GM19463 (cell line): ENCODE measurements around the gene CCDC88C.
A peak's percentile ranks its signal among the peaks of the same experiment; 100 is the strongest.

Experiments used
- ATAC-seq: cut with Tn5 transposase; IDR thresholded peaks from one replicate; pipeline ENCODE4 v1.9.1; 2021; ENCODE audit warnings: mild to moderate bottlenecking, moderate library complexity; ENCODE audit not compliant: unreplicated experiment

The CCDC88C gene

DNA sequence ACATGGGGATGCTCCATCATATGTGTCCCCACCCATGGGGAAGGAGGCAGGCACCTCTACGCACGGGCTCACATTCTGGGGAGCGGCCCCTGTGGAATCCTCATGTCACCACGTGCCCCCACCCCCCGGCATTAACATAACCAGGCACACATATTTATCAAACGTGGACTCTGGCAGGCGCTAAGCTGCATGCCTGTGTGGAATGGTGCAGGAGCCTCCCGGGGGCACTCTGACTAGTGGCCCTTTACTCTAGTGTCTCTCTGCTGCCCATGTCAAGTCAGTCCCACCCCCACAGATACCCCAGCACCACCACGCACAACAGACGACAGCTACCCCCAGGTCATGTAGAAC is 66.1 kb downstream of the CCDC88C start:
- no peak for ATAC-seq

DNA sequence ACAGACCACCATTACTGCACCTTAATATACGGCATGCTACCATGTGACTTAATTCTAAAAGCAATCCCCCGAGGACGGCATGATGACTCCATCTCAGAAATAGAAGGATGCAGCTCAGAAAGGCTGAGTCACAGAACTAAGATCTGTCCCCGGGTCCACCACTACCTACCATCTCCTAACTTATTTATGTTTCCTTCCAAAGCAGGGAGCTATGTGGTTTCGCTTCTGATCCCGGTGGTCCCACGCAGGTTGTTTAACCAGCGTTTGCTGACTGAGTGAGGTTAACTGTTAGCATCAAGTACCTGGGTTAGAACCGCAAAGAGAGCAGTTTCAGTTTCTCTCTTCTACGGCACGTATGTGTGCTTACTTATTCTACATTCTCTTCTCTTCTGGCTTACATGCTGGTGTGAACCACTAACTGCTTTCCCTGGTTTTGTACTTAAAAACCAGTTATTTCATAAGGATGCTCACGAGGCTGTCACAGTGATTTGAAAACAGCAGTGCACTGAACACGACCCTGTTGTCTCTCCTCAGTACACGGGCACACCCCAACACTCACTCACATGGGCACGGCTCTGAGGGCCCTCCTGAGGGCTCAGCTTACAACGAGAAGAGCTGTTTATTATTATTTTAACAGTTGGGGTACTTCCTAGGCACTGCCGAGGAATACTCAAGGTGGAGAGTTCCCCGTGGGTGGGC is 66.7 kb downstream of the CCDC88C start:
- peak; percentile 56 for ATAC-seq

DNA sequence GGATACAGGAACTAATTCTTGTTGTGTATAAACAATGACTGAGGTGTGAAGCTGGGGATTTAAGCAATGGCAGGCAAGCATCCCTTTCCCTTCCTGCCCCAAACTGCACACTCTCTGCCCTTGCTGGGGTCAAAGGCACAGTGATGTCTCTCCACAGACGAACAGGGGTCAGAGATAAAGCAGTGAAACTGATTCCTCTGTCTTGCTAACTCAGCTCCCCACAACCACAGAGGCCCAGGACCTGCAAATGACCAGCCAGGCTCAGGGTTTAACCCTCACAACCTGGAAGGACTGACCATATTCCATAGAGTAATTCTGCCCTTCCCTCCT is 67.2 kb downstream of the CCDC88C start:
- ATAC-seq, result peak; percentile 0

DNA sequence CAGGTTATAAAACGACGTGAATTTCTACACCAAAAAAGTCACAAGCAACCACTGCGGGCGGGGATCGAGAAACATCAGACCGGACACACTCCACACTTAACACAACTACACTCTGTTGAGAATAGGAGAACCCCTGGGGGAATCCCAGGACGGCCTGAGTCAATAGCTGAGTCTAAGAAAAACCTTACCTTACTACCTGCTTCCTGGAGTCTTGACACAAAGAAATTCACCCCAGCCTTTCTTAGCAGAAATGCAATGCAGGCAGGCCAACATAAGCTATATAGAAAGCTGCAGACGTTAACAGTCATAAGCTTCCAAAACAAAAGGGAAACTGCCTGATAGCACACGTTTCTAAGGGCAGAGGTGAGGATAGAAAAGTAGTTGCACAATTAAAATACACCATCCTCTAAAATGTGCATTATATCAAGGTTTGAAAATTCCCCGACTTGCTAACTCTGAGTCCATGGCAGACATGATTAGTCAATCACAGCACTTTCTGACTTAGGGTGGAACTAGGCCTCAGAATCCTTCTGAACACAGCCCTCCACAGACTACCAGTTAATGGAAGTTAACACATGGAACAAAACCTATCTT is 68.0 kb downstream of the CCDC88C start:
- peak; percentile 52 for ATAC-seq

DNA sequence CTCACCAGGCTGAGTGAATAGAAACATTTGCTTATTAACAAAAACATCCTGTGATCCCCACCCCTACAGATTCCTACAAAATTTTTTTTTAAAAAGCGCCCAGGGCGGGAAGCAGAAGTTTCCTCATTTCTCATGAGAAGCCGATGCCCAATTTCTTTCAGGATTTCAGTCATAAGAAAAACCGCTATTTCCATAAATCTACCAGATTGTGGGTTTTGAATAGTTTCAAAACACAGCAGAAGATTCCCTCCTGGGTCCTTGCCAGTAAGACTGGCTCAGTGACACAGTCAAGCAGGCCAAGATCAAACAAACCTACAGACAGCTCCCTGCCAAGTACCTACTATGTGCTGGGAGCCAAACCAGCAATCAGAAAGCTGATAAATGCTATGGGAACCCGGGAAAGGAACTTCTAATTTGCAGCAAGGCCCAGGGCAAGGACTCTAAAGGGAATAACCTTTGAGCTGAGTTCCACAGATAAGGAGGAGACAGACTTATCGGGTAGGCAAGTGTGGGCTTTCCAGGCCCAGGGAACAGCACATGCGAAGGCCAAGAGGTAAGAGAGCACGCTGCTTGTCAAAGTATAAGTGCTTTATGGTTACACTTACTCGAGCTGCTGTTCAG is 68.7 kb downstream of the CCDC88C start:
- peak; percentile 3 for ATAC-seq

DNA sequence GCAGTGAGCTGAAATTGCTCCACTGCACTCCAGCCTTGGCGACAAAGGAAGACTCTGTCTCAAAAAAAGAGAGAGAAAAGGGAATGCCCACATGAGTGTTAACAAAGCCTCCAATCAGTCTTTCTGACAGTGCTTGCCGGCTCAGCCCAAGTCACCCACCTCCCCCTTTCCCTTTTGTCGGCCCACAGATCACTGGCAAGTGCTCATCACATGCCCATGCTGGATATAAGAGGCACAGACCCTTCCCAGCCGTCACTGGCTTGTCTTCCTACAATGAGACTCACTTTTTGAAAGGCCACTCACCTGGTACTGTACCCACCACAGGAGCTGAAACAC is 70.8 kb downstream of the CCDC88C start:
- no peak for ATAC-seq

DNA sequence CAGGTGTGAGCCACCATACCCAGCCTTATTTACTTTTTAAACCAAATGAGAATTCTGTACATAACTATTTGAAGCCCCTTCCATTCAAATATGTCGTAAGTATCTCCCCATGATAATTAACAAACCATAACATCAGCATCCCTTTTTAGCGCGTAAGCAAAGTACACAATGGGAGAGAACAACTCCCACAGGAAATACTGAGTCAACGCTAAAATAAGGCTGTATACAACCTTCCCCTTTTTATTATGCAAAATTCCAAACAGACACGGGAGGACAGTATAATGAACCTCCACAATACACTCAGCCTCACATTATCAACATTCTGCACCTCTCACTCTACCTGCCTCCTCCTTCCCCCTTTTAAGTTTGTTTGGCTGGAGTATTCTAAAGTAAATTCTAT is 73.5 kb downstream of the CCDC88C start:
- ATAC-seq, result no peak

DNA sequence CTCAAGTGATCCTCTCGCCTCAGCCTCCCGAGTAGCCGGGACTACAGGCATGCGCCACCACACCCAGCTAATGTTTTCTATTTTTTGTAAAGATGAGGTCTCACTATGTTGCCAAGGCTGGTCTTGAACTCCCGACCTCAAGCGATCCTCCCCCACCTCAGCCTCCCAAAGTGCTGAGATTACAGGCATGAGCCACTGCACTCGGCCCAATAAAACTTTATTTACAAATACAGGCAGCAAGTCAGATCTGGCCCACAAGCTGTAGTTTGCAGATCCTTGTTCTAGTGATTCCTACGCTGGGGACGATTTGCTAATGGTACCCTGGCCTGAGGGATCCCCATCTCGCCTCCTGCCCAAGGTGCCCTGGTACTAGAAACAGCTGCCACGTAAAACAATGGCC is 74.6 kb downstream of the CCDC88C start:
- no peak for ATAC-seq

DNA sequence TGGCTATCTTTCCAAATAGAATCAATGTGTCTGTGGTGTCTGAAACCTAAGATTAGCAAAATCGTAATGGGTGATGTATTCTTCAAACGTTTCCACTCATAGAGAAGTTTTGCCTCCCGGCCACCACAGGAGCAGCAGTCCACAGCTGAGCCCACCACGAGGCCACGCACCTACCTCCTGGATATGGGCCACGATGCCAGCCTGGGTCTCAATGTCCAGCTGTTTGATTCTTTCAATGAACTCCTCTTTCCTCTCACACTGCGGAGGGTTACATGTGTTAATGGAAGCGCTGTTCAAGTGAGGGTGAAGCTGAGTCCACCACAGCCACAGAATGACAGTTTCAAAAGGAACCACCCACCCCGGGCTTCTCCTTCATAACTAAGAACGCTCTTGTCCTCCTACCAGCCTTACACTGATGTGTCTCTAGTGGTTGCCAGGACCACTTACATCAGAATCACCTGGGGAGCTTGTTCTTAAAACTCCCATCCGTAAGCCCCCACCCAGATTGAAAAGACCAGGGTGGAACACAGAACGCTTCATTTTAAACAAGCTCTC is 75.3 kb downstream of the CCDC88C start:
- ATAC-seq, result no peak

DNA sequence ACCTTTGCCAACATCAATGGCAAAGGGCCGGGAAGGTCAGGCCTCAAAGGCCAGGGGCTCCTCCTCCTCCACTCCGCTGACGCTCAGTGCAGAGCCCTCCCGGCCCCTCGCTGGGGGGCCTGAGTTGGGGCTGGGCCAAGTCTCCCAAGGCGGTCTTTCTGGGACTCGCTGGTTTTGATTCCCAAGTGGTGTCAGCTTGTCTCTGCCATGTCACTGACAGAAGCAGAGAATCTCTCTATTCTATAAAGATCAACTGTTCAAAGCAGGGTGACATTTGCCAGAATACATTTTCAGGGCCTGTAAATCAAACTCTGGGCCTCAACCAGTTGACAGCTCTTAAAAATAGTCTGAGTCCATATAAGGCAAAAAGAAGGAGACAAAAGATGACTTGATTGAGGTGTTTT is 75.9 kb downstream of the CCDC88C start:
- ATAC-seq, result no peak

DNA sequence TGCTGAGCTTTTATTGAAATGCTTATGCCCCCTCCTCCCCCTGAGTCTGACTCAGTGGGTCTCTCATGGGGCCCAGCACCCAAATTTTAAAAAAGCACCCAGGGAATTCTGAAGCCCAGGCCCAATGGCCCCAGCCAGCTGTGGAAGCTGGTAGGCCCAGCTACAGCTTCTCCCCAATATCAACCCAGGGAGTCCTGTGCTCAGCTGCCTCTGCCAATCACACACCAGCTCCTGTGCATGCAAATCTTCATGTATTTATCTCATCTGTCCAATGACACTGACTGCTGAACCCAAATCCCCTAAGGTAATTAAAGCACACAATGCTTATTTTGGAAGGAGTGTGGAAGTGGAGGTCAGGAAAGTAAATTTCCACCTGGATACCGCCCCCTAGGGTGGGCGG is 76.3 kb downstream of the CCDC88C start:
- no peak for ATAC-seq

DNA sequence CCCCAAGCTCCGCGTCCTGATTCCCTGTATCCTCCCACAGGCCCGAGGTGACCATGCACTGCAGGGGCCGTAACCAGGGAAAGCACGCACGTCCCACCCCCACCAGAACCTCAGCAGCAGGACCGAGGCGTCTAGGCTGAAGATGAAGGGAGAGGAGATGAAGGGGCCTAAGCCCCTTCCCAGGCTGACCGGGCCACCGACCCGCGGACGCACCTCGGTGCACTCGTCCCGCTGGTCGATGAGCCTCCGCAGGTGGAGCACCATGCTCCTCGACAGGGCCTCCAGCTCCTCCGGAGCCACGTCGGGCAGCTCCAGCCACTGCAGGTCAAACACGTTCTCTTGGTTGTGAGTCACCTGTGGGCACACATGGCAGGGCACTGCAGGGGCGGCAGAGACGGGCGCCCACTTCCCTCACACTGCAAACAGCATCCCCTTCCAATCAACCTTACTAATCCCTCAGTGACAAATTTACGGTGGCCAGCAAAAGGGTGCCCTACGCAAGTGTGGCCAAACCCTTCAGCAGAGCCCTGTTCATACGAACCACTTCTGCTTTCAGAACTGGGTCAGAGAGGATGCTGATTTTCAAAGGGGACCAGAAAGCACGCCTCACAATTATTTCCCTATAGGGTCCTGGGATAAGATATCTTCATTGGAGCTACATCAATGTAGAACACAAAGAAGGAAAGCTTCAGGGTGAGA is 77.8 kb downstream of the CCDC88C start:
- no peak for ATAC-seq

DNA sequence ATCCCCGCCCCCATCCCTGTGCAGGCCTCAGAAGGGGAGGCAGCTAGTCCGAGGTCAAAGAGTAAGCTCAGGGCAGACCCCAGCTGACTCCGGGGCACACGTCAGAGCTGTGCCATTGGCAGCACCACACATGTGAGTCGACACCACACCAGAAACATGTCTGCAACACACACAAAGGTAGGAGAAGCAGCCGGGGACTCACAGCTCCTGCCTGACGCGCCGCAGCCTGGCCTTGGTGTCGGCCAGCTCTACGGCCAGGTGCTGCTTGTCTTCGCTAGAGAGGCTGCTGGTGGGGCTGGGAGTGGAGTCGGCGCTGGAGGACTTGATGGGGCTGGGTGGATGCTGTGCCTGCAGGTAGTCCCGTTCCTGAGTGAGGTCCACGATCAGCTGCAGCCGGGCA is 78.5 kb downstream of the CCDC88C start:
- no peak for ATAC-seq

DNA sequence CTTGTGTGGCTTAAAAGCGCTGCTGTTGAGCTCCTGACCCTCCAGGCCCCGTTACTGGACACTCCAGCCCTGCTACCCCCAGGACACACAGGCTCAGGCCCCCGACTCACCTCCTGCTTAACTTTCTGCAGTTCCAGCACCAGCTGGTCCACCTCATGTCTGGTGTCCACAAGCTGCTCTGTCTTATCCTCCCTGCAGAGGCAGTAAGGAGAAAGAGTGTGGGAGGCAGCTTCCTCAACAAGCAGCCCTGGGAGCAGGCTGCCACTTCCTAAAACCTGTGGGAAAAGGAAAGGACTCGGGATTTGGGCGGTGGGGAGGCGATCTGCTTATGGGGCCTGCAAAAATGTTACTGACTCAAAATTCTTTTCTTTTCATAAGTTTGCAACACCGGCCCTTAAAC is 79.2 kb downstream of the CCDC88C start:
- ATAC-seq, result no peak

DNA sequence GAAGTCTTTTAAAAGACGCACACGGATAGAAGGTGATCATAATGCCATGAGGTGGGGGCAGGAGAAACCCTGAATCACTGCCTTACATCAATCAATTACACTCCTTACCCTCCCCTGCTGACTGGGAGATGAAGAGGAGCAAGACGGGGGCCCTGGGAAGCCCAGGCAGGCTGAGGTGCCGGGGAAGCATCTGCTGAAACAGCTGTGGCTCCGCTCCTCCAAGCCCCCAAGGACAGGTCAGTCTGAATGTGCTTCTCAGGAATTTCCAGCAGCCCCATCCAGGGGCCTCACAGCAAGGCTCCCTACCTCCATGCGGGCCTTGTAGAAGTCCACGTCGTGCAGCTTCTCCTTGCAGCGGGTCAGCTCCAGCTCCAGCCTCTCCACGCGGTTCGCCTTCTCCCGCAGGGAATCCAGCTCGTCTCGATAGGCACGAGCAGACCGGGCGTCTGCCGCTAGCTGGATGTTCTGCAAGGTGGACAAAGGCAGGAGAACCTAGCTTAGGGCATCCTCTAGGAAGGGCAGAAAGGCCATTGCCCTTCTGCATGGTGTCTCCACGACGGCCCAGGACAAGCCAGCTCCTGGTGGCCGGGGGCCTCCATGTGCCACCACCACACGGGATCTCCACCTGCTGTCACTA is 79.8 kb downstream of the CCDC88C start:
- ATAC-seq, result no peak

DNA sequence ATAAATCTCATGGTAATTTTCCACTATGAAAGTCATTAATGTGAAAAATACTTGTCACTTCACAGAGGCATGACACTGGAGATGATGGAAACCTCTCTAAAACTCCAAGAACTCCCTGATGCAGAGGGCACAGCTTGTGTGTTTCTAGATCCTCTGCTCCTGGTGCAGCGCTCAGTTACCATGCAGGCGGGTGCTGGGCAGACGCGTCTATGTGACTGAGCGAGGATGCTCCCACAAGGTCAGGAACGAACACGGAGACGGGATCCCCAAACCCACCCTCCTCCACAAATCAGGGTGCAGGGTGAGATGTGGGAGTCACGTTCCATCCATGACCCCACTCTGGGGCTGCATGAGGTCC is 81.5 kb downstream of the CCDC88C start:
- no peak for ATAC-seq

DNA sequence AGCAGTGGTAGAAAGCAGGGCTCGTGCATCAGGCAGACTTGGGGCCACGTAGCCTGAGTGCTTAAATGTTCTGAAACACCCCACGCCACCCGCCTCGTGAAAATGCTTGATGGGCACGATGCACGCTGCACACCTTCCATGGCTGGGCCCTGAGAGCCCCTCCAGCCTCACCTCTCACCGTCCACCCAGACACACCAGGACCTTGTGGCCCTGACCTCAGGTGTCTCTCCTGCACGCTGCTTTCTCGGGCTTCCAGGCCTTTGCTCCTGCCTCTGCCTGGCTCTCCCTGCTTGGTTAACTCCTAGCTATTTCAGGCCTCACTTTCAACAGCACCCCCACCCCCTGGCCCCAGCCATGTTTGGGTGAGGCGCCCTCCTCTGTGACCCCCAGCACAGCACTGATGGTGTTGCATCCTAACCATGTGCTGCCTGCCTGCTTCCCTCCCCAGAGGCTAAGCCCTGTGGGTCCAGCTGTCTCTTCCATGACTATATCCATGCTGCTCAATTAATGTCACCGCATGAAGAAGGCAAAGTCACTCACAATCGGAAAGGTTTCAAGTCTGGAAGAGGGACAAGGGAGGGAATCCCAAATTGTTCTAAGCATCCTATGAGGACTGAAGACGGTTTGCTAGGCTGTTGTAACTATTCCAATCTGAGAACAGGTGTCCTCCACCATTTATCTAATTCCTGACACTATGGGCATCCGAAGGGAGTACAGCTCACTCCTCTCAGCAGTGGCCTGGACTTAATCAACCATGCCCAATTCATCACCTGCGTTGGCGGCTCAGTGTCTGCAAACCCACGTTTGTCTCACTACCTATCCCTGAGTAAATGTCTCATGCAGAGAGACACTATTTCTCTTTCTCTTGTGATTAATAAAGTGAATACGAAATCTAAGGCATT is 82.2 kb downstream of the CCDC88C start:
- ATAC-seq, result no peak

DNA sequence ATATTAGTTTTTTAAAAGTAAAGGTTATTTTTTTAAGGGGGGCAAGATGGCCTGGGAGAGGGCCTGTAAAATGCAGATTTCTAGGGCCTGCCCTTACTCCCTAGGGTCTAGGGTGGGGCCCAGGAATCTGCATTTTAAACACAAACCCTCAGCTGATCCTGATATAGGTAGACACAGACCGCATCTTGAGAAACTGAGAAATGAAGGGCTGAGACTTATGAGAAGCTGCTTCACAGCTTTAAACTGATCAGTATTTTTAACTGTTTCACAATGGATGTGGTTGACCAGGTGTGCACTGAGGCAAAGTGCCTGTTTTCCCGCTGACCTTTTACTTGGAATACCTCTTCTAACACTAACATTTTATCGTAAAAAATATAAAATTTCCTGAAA is 84.0 kb downstream of the CCDC88C start:
- ATAC-seq, result no peak

DNA sequence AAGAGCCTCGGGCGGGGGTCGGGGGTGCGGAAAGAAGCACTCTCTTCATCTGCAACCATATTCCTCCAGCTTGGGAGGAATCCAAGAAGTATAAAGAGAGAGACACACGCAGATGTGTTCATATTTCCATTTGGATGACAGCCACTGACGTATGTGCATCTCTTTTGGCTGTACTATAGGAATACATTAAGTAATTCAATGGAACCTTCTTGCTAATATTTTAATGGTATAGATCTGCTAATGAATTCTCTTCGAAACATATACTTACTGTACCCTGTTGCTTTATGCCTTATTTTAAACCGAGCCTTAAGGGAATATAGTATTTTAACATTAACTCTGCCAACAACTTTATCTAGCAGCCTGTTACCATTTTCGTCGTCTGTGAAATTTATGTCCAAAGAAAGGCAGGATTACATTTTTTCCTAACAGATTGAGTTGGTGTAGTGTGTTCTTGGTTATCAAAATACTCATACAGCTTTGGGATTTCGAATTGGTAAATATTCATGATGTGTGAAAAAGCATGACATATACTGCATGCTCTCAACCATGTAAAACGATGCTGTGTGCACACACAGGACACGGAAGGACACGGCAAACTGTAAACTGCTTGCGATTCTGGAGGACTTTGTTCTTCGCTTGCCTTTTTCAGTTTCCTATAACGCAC is 84.5 kb downstream of the CCDC88C start:
- no peak for ATAC-seq
